ENCODE measurements around the gene TPCN1. TPM values are rescaled to one million over a fixed set of nuclear protein-coding genes. Genes with fewer than 3 reads are reported as not detected.

Gene TPCN1
- total and polyA plus RNA-seq, 2 of the 13 experiments (the other 11 are each of a cell fraction or from before 2014, with no cell fraction given), result 8.0 to 26.8 TPM

DNA sequence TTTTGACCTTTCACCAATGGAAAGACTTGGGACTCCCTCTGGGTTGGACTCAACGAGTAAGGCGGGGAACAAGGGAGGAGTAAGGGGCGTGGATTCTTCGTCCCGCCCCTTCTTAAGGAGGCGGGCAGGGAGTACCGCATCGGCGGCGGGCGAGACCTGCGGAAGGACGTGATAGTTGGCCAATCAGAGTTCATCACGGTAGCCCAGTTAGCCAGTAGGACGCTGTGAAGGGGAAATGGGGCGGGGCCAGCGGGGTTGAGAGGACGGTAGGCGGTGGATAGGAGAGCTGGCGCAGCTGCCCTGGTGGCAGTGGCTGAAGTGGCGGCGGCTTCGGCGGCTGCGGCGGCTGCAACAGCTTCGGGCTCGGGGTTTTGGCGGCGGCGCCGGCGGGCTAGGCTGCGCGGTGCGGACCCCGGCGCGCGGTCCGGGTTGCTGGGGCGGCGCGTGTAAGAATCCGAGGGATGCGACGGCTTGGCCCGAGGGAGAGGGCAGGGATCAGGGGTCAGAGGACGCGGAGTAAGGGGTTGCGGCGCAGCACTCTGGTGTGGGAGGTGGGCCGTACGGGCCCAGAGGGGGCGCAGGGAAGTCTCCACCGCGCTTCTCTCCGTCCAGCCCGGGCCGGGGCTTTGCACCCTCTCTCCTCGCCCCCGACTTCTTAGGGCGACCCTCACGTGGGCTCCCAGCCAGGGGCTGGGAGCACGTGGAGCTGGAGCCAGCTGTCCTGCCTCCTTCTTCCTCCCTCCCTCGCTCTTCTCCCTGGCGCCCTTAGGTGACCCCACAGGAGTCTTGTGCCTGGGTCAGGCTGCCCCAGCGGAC, at the start of gene TPCN1 (continued):
- TF ChIP-seq, protein P1, sequence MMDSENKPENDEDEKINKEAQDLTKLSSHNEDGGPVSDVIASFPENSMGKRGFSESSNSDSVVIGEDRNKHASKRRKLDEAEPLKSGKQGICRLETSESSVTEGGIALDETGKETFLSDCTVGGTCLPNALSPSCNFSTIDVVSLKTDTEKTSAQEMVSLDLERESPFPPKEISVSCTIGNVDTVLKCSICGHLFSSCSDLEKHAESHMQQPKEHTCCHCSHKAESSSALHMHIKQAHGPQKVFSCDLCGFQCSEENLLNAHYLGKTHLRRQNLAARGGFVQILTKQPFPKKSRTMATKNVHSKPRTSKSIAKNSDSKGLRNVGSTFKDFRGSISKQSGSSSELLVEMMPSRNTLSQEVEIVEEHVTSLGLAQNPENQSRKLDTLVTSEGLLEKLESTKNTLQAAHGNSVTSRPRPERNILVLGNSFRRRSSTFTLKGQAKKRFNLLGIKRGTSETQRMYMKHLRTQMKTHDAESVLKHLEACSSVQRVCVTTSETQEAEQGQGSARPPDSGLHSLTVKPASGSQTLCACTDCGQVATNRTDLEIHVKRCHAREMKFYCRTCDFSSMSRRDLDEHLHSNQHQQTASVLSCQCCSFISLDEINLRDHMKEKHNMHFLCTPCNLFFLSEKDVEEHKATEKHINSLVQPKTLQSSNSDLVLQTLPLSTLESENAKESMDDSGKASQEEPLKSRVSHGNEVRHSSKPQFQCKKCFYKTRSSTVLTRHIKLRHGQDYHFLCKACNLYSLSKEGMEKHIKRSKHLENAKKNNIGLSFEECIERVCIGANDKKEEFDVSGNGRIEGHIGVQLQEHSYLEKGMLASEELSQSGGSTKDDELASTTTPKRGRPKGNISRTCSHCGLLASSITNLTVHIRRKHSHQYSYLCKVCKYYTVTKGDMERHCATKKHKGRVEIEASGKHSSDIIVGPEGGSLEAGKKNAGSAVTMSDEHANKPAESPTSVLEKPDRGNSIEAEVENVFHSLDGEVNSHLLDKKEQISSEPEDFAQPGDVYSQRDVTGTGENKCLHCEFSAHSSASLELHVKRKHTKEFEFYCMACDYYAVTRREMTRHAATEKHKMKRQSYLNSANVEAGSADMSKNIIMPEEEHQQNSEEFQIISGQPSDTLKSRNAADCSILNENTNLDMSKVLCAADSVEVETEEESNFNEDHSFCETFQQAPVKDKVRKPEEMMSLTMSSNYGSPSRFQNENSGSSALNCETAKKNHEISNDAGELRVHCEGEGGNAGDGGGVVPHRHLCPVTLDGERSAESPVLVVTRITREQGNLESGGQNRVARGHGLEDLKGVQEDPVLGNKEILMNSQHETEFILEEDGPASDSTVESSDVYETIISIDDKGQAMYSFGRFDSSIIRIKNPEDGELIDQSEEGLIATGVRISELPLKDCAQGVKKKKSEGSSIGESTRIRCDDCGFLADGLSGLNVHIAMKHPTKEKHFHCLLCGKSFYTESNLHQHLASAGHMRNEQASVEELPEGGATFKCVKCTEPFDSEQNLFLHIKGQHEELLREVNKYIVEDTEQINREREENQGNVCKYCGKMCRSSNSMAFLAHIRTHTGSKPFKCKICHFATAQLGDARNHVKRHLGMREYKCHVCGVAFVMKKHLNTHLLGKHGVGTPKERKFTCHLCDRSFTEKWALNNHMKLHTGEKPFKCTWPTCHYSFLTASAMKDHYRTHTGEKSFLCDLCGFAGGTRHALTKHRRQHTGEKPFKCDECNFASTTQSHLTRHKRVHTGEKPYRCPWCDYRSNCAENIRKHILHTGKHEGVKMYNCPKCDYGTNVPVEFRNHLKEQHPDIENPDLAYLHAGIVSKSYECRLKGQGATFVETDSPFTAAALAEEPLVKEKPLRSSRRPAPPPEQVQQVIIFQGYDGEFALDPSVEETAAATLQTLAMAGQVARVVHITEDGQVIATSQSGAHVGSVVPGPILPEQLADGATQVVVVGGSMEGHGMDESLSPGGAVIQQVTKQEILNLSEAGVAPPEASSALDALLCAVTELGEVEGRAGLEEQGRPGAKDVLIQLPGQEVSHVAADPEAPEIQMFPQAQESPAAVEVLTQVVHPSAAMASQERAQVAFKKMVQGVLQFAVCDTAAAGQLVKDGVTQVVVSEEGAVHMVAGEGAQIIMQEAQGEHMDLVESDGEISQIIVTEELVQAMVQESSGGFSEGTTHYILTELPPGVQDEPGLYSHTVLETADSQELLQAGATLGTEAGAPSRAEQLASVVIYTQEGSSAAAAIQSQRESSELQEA (CRISPR knock-in tag; IDR thresholded peaks at IDR 0.05; ENCODE audit: not compliant biosample characterization), result no peak
- no peak for TF ChIP-seq CCAR2 (optimal IDR thresholded peaks at IDR 0.05; ENCODE audit: low read depth, low read length)
- TF ChIP-seq, protein P2, sequence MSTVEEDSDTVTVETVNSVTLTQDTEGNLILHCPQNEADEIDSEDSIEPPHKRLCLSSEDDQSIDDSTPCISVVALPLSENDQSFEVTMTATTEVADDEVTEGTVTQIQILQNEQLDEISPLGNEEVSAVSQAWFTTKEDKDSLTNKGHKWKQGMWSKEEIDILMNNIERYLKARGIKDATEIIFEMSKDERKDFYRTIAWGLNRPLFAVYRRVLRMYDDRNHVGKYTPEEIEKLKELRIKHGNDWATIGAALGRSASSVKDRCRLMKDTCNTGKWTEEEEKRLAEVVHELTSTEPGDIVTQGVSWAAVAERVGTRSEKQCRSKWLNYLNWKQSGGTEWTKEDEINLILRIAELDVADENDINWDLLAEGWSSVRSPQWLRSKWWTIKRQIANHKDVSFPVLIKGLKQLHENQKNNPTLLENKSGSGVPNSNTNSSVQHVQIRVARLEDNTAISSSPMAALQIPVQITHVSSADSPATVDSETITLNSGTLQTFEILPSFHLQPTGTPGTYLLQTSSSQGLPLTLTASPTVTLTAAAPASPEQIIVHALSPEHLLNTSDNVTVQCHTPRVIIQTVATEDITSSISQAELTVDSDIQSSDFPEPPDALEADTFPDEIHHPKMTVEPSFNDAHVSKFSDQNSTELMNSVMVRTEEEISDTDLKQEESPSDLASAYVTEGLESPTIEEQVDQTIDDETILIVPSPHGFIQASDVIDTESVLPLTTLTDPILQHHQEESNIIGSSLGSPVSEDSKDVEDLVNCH (CRISPR knock-in tag; IDR thresholded peaks at IDR 0.05), result no peak
- peak; percentile 4; the same call in 1 of the 2 replicates for TF ChIP-seq GATAD1 (CRISPR knock-in tag; IDR thresholded peaks at IDR 0.05)
- no peak for TF ChIP-seq ZNF530 (CRISPR knock-in tag; IDR thresholded peaks at IDR 0.05; ENCODE audit: low read depth)
- TF ChIP-seq ZNF788 (CRISPR knock-in tag; IDR thresholded peaks at IDR 0.05; ENCODE audit: borderline replicate concordance), result peak; percentile 39; the same call in 1 of the 2 replicates
- no peak for TF ChIP-seq SATB2 (CRISPR knock-in tag; IDR thresholded peaks at IDR 0.05)
- no peak for TF ChIP-seq ZNF33A (CRISPR knock-in tag; IDR thresholded peaks at IDR 0.05; ENCODE audit: borderline replicate concordance)
- TF ChIP-seq, protein P3, sequence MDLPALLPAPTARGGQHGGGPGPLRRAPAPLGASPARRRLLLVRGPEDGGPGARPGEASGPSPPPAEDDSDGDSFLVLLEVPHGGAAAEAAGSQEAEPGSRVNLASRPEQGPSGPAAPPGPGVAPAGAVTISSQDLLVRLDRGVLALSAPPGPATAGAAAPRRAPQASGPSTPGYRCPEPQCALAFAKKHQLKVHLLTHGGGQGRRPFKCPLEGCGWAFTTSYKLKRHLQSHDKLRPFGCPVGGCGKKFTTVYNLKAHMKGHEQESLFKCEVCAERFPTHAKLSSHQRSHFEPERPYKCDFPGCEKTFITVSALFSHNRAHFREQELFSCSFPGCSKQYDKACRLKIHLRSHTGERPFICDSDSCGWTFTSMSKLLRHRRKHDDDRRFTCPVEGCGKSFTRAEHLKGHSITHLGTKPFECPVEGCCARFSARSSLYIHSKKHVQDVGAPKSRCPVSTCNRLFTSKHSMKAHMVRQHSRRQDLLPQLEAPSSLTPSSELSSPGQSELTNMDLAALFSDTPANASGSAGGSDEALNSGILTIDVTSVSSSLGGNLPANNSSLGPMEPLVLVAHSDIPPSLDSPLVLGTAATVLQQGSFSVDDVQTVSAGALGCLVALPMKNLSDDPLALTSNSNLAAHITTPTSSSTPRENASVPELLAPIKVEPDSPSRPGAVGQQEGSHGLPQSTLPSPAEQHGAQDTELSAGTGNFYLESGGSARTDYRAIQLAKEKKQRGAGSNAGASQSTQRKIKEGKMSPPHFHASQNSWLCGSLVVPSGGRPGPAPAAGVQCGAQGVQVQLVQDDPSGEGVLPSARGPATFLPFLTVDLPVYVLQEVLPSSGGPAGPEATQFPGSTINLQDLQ (CRISPR knock-in tag; IDR thresholded peaks at IDR 0.05), result no peak
- no peak; the same call in 1 of the 2 replicates for TF ChIP-seq ZNF780A (CRISPR knock-in tag; IDR thresholded peaks at IDR 0.05)
- no peak for TF ChIP-seq TRIM24 (CRISPR knock-in tag; IDR thresholded peaks at IDR 0.05)
- TF ChIP-seq ZNF230 (CRISPR knock-in tag; IDR thresholded peaks at IDR 0.05), result peak; percentile 79; the same call in 1 of the 2 replicates
- TF ChIP-seq SNAI1 (CRISPR knock-in tag; IDR thresholded peaks at IDR 0.05; ENCODE audit: borderline replicate concordance), result no peak
- TF ChIP-seq ZNF572 (CRISPR knock-in tag; IDR thresholded peaks at IDR 0.05), result no peak
